BE2C (cell line): ENCODE measurements around the gene CLASP1.
"Not testable (repeated sequence)": the region's sequence is repeated elsewhere in the genome, so short reads cannot be mapped to it uniquely, and the experiment has no call there.

Experiments
- DNase-seq: peaks from one replicate; pipeline ENCODE4 v3.0.0-alpha.2; 2020
- H3K27me3 ChIP-seq: fragments of 250-450 bp; sonication (Bioruptor Pico); 2 replicates; pipeline ENCODE4 v1.5.1; 2020; ENCODE audit warnings: mild to moderate bottlenecking
- H3K36me3 ChIP-seq: fragments of 250-450 bp; sonication (Bioruptor Pico); 2 replicates; pipeline ENCODE4 v1.5.1; 2020; ENCODE audit warnings: mild to moderate bottlenecking
- H3K4me1 ChIP-seq: fragments of 250-450 bp; sonication (Bioruptor Pico); 2 replicates; pipeline ENCODE4 v1.5.1; 2020
- H3K4me3 ChIP-seq: 2 replicates; pipeline ENCODE4 v1.5.1; 2011; ENCODE audit warnings: low read depth, low read length
- H3K9me3 ChIP-seq: fragments of 250-450 bp; sonication (Bioruptor Pico); 2 replicates; pipeline ENCODE4 v1.5.1; 2020
- TF ChIP-seq, protein P1 (sequence below): IDR thresholded peaks from 2 replicates; pipeline ENCODE4 v1.5.1; 2012; ENCODE audit warnings: mild to moderate bottlenecking, low read depth, low read length

The CLASP1 gene

GRCh38 chr2:121647396-121647795 lies 1.9 kb downstream of the CLASP1 start:
- Histone ChIP-seq H3K27me3 (no peaks in the 10 kb centered on the region), H3K36me3 (no peaks in the 10 kb centered on the region), H3K4me3 (peak overlapping the region; percentile 67), H3K9me3 (no peaks in the 10 kb centered on the region), H3K4me1 (no peaks in the 10 kb centered on the region)
- no peak for DNase-seq
- TF ChIP-seq, protein P1, sequence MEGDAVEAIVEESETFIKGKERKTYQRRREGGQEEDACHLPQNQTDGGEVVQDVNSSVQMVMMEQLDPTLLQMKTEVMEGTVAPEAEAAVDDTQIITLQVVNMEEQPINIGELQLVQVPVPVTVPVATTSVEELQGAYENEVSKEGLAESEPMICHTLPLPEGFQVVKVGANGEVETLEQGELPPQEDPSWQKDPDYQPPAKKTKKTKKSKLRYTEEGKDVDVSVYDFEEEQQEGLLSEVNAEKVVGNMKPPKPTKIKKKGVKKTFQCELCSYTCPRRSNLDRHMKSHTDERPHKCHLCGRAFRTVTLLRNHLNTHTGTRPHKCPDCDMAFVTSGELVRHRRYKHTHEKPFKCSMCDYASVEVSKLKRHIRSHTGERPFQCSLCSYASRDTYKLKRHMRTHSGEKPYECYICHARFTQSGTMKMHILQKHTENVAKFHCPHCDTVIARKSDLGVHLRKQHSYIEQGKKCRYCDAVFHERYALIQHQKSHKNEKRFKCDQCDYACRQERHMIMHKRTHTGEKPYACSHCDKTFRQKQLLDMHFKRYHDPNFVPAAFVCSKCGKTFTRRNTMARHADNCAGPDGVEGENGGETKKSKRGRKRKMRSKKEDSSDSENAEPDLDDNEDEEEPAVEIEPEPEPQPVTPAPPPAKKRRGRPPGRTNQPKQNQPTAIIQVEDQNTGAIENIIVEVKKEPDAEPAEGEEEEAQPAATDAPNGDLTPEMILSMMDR: no peak

DNA sequence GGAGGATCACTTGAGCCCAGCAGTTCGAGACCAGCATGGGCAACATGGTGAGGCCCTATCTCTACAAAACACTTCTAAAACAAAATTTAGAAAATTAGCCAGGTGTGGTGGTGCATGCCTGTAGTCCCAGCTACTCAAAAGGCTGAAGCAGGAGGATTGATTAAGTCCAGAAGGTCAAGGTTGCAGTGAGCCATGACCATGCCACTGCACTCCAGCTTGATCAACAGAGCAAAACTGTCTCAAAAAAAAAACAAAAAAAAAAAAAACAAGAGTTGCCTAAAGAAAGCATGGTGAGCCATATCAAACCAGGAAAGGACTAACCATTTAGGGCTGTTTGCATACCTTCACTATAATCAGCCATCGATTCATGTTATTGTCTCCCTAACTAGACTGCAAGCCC lies 4.5 kb downstream of the CLASP1 start:
- no peak for DNase-seq
- no peaks in the 10 kb centered on the region for H3K4me1 ChIP-seq
- H3K27me3 ChIP-seq: no peaks in the 10 kb centered on the region
- TF ChIP-seq, protein P1: no peak
- no peaks in the 10 kb centered on the region for H3K36me3 ChIP-seq
- H3K4me3 ChIP-seq: no peak overlapping the region
- no peaks in the 10 kb centered on the region for H3K9me3 ChIP-seq

- Histone ChIP-seq H3K9me3 (no peaks in the 10 kb centered on the region), H3K4me1 (no peaks in the 10 kb centered on the region), H3K36me3 (no peaks in the 10 kb centered on the region), H3K4me3 (no peak overlapping the region), H3K27me3 (no peaks in the 10 kb centered on the region)
- TF ChIP-seq, protein P1: no peak
- DNase-seq: no peak
Measured at GRCh38 chr2:121643877-121644276, 5.4 kb downstream of the CLASP1 start.

- Histone ChIP-seq H3K36me3 (no peaks in the 10 kb centered on the region), H3K27me3 (no peaks in the 10 kb centered on the region), H3K9me3 (no peaks in the 10 kb centered on the region), H3K4me1 (no peaks in the 10 kb centered on the region), H3K4me3 (no peak overlapping the region)
- no peak for DNase-seq
- TF ChIP-seq, protein P1: no peak
Measured at GRCh38 chr2:121640380-121641316, 8.6 kb downstream of the CLASP1 start.

- H3K9me3 ChIP-seq, H3K27me3 ChIP-seq, H3K4me1 ChIP-seq, DNase-seq, H3K36me3 ChIP-seq, H3K4me3 ChIP-seq: not testable (repeated sequence)
Measured at GRCh38 chr2:121639846-121640245, 9.4 kb downstream of the CLASP1 start.

- Histone ChIP-seq H3K4me1 (no peaks in the 10 kb centered on the region), H3K9me3 (no peaks in the 10 kb centered on the region), H3K27me3 (no peaks in the 10 kb centered on the region), H3K4me3 (no peak overlapping the region), H3K36me3 (no peaks in the 10 kb centered on the region)
- DNase-seq: no peak
- TF ChIP-seq, protein P1: no peak
Measured at GRCh38 chr2:121638333-121638732, 10.9 kb downstream of the CLASP1 start.
